Astrocyte of the hippocampus (primary cell): ENCODE results near the gene BLVRB.
"Not testable (repeated sequence)": the region's sequence is repeated elsewhere in the genome, so short reads cannot be mapped to it uniquely, and the experiment has no call there.

Experiments used
- DNase-seq: peaks from one replicate; pipeline ENCODE4 v3.0.0; 2011; ENCODE audit warnings: low read depth, low spot score

The BLVRB gene

DNA sequence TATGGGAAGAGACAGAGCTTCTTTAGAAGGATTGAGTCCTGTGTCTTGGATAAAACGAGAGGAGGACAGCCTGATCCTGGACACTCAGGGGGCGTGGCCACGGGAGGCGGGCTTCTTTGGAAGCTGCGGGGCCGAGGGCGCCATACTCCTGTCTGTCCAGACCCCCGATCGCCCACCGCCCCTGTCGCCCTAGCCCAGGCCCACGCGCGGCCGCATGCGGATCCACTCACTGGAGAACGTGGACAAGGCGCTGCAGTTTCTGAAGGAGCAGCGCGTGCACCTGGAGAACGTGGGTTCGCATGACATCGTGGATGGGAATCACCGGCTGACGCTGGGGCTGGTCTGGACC lies 24.3 kb upstream of the BLVRB start:
- no peak for DNase-seq

DNA sequence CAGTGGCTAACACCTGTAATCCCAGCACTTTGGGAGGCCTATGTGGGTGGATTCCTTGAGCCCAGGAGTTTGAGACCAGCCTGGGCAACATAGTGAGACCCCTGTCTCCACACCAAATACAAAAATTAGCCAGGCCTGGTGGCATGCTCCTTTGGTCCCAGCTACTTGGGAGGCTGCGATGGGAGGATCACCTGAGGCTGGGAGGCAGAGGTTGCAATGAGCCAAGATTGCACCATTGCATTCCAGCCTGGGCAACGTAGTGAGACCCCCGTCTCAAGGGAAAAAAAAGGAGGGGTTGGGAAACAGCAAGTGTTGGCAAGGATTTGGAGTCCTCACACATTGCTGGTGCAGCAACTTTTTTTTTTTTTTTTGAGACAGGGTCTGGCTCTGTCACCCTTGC lies 20.5 kb upstream of the BLVRB start:
- no peak for DNase-seq

DNA sequence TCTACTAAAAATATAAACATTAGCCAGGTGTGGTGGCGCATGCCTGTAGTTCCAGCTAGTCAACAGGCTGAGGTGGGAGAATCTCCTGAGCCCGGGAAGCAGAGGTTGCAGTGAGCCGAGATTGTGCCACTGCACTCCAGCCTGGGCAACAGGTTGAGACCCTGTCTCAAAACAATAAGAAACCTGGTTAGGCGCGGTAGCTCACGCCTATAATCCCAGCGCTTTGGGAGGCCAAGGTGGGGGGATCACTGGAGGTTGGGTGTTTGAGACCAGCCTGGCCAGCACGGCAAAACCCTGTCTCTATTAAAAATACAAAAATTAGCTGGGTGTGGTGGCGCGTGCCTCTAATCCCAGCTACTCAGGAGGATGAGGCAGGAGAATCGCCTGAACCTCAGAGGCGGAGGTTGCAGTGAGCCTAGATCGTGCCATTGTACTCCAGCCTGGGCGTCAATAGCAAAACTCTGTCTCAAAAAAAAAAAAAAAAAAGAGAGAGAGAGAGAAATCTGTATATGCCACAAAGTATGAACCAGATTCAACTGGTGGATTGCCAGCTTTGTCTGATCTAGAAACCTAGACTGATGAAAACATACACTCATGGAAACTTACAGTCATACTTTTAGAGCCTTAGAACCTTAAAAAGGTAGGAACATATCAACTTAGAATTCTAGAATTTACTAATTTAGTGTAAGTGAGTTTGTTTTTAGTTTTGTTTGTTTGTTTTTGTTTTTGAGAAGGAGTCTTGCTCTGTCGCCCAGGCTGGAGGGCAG lies 10.5 kb upstream of the BLVRB start:
- not testable (repeated sequence) for DNase-seq

DNA sequence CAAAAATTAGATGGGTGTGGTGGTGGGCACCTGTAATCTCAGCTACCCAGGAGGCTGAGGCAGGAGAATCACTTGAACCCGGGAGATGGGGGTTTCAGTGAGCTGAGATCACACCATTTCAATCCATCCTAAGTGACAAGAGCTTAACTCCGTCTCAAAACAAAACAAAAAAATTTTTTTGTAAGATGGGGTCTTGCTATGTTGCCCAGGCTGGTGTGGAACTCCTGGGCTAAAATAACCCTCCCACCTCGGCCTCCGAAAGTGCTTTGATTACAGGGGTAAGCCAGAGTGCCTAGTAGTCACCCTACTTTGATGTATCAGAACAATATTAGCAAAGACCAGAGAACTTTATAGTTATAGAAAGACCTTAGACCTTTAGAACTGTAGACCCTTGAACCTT lies 9.2 kb upstream of the BLVRB start:
- DNase-seq, result no peak

- DNase-seq, result no peak
Measured at GRCh38 chr19:40472516-40472915, 7.0 kb upstream of the BLVRB start.

DNA sequence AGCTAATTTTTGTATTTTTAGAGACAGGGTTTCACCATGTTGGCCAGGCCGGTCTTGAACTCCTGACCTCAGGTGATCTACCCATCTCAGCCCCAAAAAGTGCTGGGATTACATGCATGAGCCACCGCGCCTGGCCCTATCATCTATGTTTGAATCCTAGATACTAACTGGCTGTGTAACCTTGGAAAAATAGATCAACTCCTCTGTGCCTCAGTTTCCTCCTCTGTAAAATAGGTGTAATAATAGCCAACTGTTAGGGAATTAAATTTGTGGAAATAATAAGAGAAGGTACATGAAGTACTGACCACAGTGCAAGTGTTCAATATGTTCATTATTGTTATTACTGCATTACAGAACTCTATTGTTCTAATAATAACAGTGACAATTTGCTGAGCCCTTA lies 5.6 kb upstream of the BLVRB start:
- no peak for DNase-seq

DNA sequence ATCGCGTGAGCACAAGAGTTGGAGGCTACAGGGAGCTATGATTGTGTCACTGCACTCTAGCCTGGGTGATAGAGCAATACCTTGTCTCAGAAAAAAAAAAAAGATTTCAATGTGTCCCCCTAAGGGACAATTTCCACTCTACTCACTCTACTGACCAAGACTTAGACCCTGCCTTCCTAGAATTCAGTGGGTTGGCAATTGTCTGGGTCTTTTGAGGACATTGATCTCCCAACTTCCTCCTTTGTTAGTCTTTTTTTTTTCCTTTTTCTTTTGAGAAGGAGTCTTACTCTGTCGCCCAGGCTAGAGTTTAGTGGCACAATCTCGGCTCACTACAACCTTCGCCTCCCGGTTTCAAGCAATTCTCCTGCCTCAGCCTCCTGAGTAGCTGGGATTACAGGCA lies 3.5 kb upstream of the BLVRB start:
- DNase-seq, result no peak

DNA sequence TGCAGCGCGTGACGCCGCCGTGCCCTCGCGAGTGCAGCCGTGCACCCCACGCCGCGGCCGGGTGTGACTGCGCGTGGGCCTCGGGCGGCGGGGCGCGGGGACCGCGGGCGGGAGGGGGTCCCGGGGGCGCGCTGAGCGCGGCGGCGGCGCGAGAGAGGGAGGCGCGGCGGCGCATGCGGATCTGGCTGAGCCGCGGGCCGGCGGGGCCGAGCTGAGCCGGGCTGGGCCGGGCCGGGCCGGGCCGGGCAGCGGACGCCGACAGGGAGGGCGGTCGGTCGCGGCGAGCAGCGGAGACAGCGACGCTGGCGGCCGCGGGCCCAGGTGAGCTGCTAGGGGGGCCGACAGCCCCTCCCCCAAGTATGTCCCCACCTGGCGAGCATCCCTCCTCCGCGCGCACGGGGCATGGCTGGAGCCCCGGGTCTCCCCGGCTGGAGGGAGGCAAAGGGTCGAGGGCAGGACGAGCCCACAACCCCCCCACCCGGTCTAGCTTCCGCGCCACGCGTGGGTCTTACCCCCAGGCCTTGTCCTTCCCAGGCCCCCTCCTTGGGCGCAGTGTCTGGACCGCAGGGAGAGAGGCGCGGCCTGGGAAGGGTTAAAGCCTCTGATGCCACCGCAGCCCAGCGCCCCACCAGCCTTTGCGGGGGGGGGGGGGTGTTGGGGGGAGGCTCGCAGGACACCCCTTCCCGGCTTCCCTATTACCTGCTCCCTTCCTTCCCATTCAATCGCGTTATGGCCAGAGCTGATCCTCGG lies 1.6 kb upstream of the BLVRB start, which contains the start of gene SPTBN4:
Gene SPTBN4 (plus strand): TSS at position 17 of the 750 bp plus-strand sequence. CDS start 5,621 bp downstream, outside the sequence.
- peak; percentile 28 for DNase-seq

- DNase-seq, result peak; percentile 25
Measured at GRCh38 chr19:40466219-40466984, 857 bp upstream of the BLVRB start.

- peak; percentile 73 for DNase-seq
Measured at GRCh38 chr19:40465025-40465556, 454 bp downstream of the BLVRB start.

DNA sequence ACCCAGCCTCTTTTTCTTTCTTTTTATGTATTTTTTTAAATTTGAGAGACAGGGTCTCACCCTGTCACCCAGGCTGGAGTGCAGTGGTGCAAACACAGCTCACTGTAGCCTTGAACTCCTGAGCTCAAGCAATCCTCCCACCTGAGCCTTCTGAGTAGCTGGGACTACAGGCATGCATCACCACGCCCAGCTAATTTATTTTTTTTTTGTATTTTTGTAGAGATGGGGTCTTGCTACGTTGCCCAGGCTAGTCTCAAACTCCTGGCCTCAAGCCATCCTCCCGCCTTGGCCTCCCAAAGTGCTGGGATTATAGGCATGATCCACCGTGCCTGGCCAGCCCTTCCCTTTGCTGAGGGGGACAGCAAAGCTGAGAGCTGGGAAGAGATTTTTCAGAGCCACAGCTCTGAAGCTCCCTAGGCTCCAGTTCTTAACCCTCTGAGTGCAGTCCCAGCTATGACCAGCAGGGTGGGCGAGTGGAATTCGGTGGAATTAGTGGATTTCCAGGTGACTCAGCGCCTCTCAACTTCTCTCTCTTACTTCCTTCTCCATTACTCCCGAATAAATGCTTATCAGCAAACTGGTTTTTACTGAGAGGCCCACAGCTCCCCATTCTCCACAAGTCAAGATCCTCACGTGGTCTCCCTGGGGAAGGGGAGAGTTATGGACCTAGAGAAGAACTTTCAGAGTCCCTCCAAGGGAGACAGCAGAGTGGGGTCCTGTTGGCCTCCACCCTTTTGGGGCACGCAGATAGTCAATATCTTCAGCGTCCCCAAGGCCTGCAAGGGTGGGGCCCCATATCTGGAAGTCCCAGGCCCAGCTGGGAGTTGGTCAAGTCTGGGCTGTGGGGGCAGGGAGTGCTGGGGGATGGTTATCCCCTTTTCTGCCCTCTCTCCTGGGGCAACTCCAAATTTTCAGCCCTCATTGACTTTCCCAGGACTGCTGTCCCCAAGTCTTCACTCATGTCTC lies 1.2 kb downstream of the BLVRB start:
- peak; percentile 93 for DNase-seq

DNA sequence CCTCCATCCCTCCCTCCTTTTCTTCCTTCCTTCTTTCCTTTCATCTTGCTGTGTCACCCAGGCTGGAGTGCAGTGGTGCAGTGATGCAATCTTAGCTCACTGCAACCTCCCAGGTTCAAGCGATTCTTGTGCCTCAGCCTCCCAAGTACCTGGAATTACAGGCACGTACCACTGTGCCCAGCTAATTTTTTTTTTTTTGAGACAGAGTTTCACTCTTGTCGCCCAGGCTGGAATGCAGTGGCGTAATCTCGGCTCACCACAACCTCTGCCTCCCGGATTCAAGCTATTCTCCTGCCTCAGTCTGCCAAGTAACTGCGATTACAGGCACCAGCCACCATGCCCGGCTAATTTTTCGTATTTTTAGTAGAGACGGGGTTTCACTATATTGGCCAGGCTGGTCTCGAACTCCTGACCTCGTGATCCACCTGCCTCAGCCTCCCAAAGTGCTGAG lies 1.9 kb downstream of the BLVRB start:
- DNase-seq, result peak; percentile 16

DNA sequence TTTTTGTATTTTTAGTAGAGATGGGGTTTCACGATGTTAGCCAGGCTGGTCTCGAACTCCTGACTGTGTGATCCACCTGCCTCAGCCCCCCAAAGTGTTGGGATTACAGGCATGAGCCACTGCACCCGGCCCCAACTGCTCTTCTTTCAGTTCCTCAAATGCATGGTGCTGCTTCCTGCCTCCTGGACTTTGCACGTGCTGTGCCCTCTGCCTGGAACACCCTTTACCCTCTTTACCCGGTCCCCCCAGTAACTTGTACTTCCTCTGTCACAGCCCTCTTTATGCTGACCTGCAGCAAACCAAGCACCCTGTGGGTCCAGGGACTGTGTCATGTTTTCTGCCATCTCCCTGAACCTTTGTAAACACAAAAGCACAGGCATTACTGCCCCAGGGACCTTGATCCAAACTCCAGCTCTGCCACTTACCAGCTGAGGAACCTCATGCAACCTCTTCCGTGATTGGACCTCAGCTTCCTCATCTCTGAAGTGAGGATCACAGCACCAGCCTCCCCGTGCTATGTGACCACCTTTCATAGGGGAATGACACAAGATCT lies 3.8 kb downstream of the BLVRB start:
- no peak for DNase-seq

DNA sequence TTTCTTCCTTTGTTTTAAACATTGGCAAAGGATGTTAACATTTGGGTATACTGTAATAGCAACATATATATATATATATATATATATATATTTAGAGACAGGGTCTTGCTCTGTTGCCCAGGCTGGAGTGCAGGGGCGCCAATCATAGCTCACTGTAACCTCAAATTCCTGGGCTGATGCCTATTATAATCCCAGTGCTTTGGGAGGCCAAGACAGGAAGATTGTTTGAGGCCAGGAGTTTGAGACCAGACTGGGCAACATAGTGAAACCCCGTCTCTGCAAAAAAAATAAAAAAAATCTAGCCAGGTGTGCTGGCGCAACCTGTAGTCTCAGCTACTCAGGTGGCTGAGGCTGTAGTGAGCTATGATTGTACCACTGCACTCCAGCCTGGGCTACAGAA lies 5.4 kb downstream of the BLVRB start:
- no peak for DNase-seq

GRCh38 chr19:40458597-40458974 lies 7.0 kb downstream of the BLVRB start:
- no peak for DNase-seq

- DNase-seq, result no peak
Measured at GRCh38 chr19:40457953-40458596, 7.5 kb downstream of the BLVRB start.

- DNase-seq, result no peak
Measured at GRCh38 chr19:40457048-40457447, 8.5 kb downstream of the BLVRB start.

DNA sequence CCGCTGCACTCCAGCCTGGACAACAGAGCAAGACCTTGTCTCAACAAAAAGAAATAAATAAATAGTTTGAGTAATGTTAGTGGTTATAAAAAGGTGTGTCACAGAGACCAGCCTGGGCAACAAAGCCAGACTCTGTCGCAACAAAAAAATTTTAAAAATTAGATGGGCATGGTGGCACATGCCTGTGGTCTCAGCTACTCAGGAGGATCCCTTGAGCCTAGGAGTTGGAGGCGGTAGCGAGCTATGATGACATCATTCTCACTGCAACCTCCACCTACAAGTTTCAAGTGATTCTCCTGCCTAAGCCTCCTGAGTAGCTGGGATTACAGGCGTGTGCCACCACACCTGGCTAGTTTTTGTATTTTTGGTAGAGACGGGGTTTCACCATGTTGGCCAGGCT lies 11.6 kb downstream of the BLVRB start:
- DNase-seq, result not testable (repeated sequence)

DNA sequence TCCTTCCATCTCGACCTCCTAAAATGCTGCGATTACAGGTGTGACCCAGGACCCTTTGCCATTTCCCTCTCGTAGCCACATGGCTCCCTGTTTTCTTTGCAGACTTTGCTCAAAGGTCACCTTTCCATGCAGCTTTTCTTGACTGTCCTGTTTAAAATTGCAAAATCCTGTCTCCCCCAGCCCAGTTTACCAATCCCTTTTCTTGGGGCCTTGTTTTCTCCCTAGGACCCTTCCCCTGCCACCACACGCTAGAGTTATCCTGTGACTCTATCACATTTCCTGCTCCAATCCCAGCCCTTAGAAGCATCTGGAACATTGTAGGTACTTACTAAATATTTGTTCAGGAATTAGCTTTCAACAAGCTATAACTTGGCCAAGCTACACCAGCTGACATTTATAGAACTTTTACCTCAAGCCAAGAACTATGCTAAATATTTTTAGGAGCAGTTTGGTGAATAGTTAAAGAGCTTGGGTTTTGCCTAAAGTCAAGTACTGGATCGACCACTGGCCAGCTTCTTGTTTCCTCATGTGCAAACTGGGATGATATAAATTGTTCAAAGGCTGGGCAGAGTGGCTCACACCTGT lies 12.3 kb downstream of the BLVRB start:
- DNase-seq, result no peak

DNA sequence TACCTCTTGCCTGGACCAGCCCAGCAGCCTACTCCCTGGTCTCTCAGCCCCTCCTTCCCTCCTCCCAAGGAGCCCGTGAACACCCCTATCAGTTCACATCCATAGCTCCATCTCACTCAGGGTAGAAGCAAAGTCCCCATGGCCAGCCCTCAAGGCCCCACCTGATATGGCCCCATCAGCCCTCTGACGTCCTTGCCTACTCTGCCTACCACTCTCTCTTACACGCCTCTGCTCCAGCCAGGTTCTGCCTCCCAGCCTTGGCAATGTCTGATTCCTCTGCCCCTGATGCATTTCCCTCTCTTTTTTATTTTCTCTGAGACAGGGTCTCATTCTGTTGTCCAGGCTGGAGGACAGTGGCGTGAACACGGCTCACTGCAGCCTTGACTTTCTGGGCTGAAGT lies 13.5 kb downstream of the BLVRB start:
- no peak for DNase-seq
